H9 (cell line): ENCODE results near the gene ITPK1. TPM values are rescaled to one million over a fixed set of nuclear protein-coding genes. Genes with fewer than 3 reads are reported as not detected.

ENCODE experiments used
- DNase-seq: peaks from one replicate; pipeline ENCODE4 v3.0.0-alpha.2; 2017
- H2AFZ ChIP-seq: one replicate; pipeline ENCODE4 v1.6.1; 2013; ENCODE audit warnings: mild to moderate bottlenecking, low read length, control low read depth, moderate library complexity
- H2AK5ac ChIP-seq: 2 replicates; pipeline ENCODE4 v1.6.1; 2013; ENCODE audit warnings: low read length, control low read depth, mixed read lengths; ENCODE audit not compliant: insufficient read length
- H2BK120ac ChIP-seq: one replicate; pipeline ENCODE4 v1.6.1; 2013; ENCODE audit warnings: low read depth, mild to moderate bottlenecking, low read length, control low read depth, inconsistent platforms; ENCODE audit not compliant: poor library complexity, severe bottlenecking
- H2BK12ac ChIP-seq: 2 replicates; pipeline ENCODE4 v1.6.1; 2013; ENCODE audit warnings: low read length, control low read depth, mixed read lengths, low read depth; ENCODE audit not compliant: insufficient read length
- H2BK15ac ChIP-seq: 2 replicates; pipeline ENCODE4 v1.6.1; 2013; ENCODE audit warnings: low read depth, low read length, control low read depth
- H2BK20ac ChIP-seq: one replicate; pipeline ENCODE4 v1.6.1; 2013; ENCODE audit warnings: low read depth, mild to moderate bottlenecking, low read length, control low read depth, inconsistent platforms; ENCODE audit not compliant: poor library complexity, severe bottlenecking
- H2BK5ac ChIP-seq: 2 replicates; pipeline ENCODE4 v1.6.1; 2013; ENCODE audit warnings: low read length, control low read depth, mixed read lengths; ENCODE audit not compliant: insufficient read length
- H3K14ac ChIP-seq: 2 replicates; pipeline ENCODE4 v1.6.1; 2013; ENCODE audit warnings: low read length, control low read depth; ENCODE audit not compliant: insufficient read depth
- H3K18ac ChIP-seq: 2 replicates; pipeline ENCODE4 v1.6.1; 2013; ENCODE audit warnings: low read depth, mild to moderate bottlenecking, mixed read lengths, low read length, control low read depth; ENCODE audit not compliant: insufficient read length
- H3K23ac ChIP-seq: 2 replicates; pipeline ENCODE4 v1.6.1; 2013; ENCODE audit warnings: low read length, control low read depth, mixed read lengths, low read depth; ENCODE audit not compliant: insufficient read length
- H3K23me2 ChIP-seq: 2 replicates; pipeline ENCODE4 v1.6.1; 2013; ENCODE audit warnings: low read depth, mild to moderate bottlenecking, mixed read lengths, low read length, control low read depth; ENCODE audit not compliant: insufficient read length, poor library complexity, severe bottlenecking
- H3K27ac ChIP-seq: 2 replicates; pipeline ENCODE4 v1.5.1; 2013; ENCODE audit warnings: low read length, control low read depth, mixed read lengths, low read depth; ENCODE audit not compliant: insufficient read length
- H3K27me3 ChIP-seq: 2 replicates; pipeline ENCODE4 v1.6.1; 2013; ENCODE audit warnings: low read length, control low read depth, inconsistent platforms; ENCODE audit not compliant: insufficient read depth
- H3K4ac ChIP-seq: 2 replicates; pipeline ENCODE4 v1.6.1; 2013; ENCODE audit warnings: low read depth, mild to moderate bottlenecking, control low read depth, inconsistent platforms, low read length, moderate library complexity
- H3K4me1 ChIP-seq: 2 replicates; pipeline ENCODE4 v1.6.1; 2013; ENCODE audit warnings: low read length, control low read depth, inconsistent platforms; ENCODE audit not compliant: insufficient read depth
- H3K4me2 ChIP-seq: 2 replicates; pipeline ENCODE4 v1.6.1; 2013; ENCODE audit warnings: low read length, control low read depth, mixed read lengths; ENCODE audit not compliant: insufficient read length, insufficient read depth
- H3K56ac ChIP-seq: 2 replicates; pipeline ENCODE4 v1.6.1; 2013; ENCODE audit warnings: low read depth, mild to moderate bottlenecking, mixed read lengths, low read length, control low read depth; ENCODE audit not compliant: insufficient read length
- H3K79me1 ChIP-seq: 2 replicates; pipeline ENCODE4 v1.6.1; 2013; ENCODE audit warnings: low read depth, mild to moderate bottlenecking, moderate library complexity, low read length, control low read depth, inconsistent platforms; ENCODE audit not compliant: insufficient read depth, poor library complexity, severe bottlenecking
- H3K79me2 ChIP-seq: 2 replicates; pipeline ENCODE4 v1.6.1; 2013; ENCODE audit warnings: low read length, control low read depth, inconsistent platforms; ENCODE audit not compliant: insufficient read depth
- H3K9ac ChIP-seq: 2 replicates; pipeline ENCODE4 v1.6.1; 2013; ENCODE audit warnings: low read length, control low read depth, mixed read lengths; ENCODE audit not compliant: insufficient read length; ENCODE audit errors: extremely low read depth
- H3K9me3 ChIP-seq: one replicate; pipeline ENCODE4 v1.6.1; 2013; ENCODE audit warnings: low read depth, low read length, inconsistent platforms; ENCODE audit not compliant: control insufficient read depth
- H3T11ph ChIP-seq: one replicate; pipeline ENCODE4 v1.6.1; 2013; ENCODE audit warnings: mild to moderate bottlenecking, low read length, control low read depth, inconsistent platforms
- H4K20me1 ChIP-seq: one replicate; pipeline ENCODE4 v1.6.1; 2013; ENCODE audit not compliant: control insufficient read depth, insufficient read length, insufficient read depth
- H4K5ac ChIP-seq: 2 replicates; pipeline ENCODE4 v1.6.1; 2013; ENCODE audit warnings: low read depth, mild to moderate bottlenecking, mixed read lengths, low read length, control low read depth; ENCODE audit not compliant: insufficient read length
- H4K8ac ChIP-seq: replicated peaks from 2 replicates; pipeline ENCODE4 v1.6.1; 2013; ENCODE audit warnings: low read length, control low read depth, mixed read lengths, low read depth; ENCODE audit not compliant: insufficient read length
- H4K91ac ChIP-seq: 2 replicates; pipeline ENCODE4 v1.6.1; 2013; ENCODE audit warnings: low read depth, mild to moderate bottlenecking, moderate library complexity, mixed read lengths, low read length, control low read depth; ENCODE audit not compliant: insufficient read length
- H3K27ac Mint-ChIP-seq, 3 experiments: 2 replicates in 2 of 3; 3 replicates in 1 of 3; pipeline ENCODE4 v1.8.0; 2020 to 2021; ENCODE audit warnings: mixed read lengths in 3 of 3, mild to moderate bottlenecking in 1 of 3, moderate library complexity in 1 of 3
- H3K27me3 Mint-ChIP-seq: 2 replicates; pipeline ENCODE4 v1.8.0; 2021; ENCODE audit warnings: low read depth, mild to moderate bottlenecking, moderate library complexity, mixed read lengths
- H3K36me3 Mint-ChIP-seq, 3 experiments: 2 replicates in 2 of 3; 3 replicates in 1 of 3; pipeline ENCODE4 v1.8.0; 2020 to 2021; ENCODE audit warnings: low read depth in 3 of 3, mixed read lengths in 3 of 3; ENCODE audit not compliant: insufficient read depth in 1 of 3
- H3K4me1 Mint-ChIP-seq, 2 experiments: 2 replicates each; pipeline ENCODE4 v1.8.0; 2020; ENCODE audit warnings: mixed read lengths in 2 of 2
- H3K4me3 Mint-ChIP-seq, 2 experiments: 2 replicates in 1 of 2; 3 replicates in 1 of 2; pipeline ENCODE4 v1.8.0; 2020 to 2021; ENCODE audit warnings: mild to moderate bottlenecking in 2 of 2, mixed read lengths in 2 of 2, moderate library complexity in 1 of 2
- H3K9me3 Mint-ChIP-seq, 2 experiments: 2 replicates in 1 of 2; 3 replicates in 1 of 2; pipeline ENCODE4 v1.8.0; 2020; ENCODE audit warnings: mild to moderate bottlenecking in 2 of 2, mixed read lengths in 2 of 2, moderate library complexity in 1 of 2
- CTCF ChIP-seq: fragments of 200-600 bp; sonication (generic); conservative IDR thresholded peaks from 3 replicates; pipeline ENCODE4 v1.8.0; 2021; ENCODE audit warnings: antibody characterized with exemption, mild to moderate bottlenecking
- WGBS: extraction: QIAGEN DNeasy Blood & Tissue Kit; methylation state at CpG from one replicate; pipeline ENCODE4 v1.1.7; 2013; ENCODE audit warnings: missing lambda C conversion rate, low lambda C conversion rate, mixed read lengths; ENCODE audit not compliant: insufficient read length; ENCODE audit errors: extremely low coverage; 5-methylcytosine and 5-hydroxymethylcytosine counted together
- total RNA-seq: library from RNA; stranded (reverse); gene quantifications from 2 replicates; pipeline ENCODE4 v1.2.1, GENCODE V29; 2021

Gene ITPK1
- total RNA-seq, 1 experiment from 2014 or later = 92.7 TPM

- Histone ChIP-seq H3K18ac (no peak overlapping the region), H3K27ac (no peak overlapping the region), H3K14ac (peak overlapping the region; percentile 19; the same call in 1 of the 2 replicates), H3K79me1 (no peaks in the 10 kb centered on the region), H4K20me1 (no peaks in the 10 kb centered on the region), H2BK20ac (no peak overlapping the region), H2AFZ (no peak overlapping the region), H3K56ac (no peak overlapping the region), H2BK120ac (no peak overlapping the region), H3K23me2 (no peaks in the 10 kb centered on the region), H2BK12ac (no peak overlapping the region), H3K9me3 (peaks cover 14% of the 10 kb centered on the region), H2BK15ac (no peak overlapping the region), H3K27me3 (no peaks in the 10 kb centered on the region), H3K23ac (no peak overlapping the region), H4K91ac (no peak overlapping the region), H3K79me2 (no peaks in the 10 kb centered on the region), H3K4ac (no peak overlapping the region), H3K9ac (no peak overlapping the region), H4K5ac (no peak overlapping the region), H2BK5ac (no peak overlapping the region), H2AK5ac (no peak overlapping the region), H4K8ac (no peak overlapping the region), H3T11ph (no peak overlapping the region), H3K4me1 (peaks cover 4% of the 10 kb centered on the region; the same call in 1 of the 2 replicates), H3K4me2 (no peak overlapping the region)
- DNase-seq = no peak
- Mint-ChIP-seq H3K4me1 (peaks cover 28 to 30% of the 10 kb centered on the region in 2 experiments), H3K27me3 (peaks cover 3% of the 10 kb centered on the region), H3K9me3 (peaks cover 29 to 34% of the 10 kb centered on the region in 2 experiments), H3K27ac (peak overlapping the region in 1 of 3 experiments; percentile 56; a peak in 1 of 7 replicates), H3K4me3 (no peak overlapping the region), H3K36me3 (peaks cover 41 to 42% (median 42%) of the 10 kb centered on the region in 3 experiments)
- no CpG with 5 or more reads among the region's 17 CpGs for WGBS
- TF ChIP-seq CTCF = no peak
Measured at GRCh38 chr14:92974541-92975345, 141.0 kb downstream of the ITPK1 start.
